GM12891 (cell line): ENCODE data around the gene INTS2.

Source experiments
- PAX5 ChIP-seq: IDR thresholded peaks from 2 replicates; pipeline ENCODE4 v1.6.1; 2011; ENCODE audit warnings: low read length, moderate library complexity, mild to moderate bottlenecking; ENCODE audit not compliant: insufficient read depth, severe bottlenecking
- POLR2A ChIP-seq: IDR thresholded peaks from 2 replicates; pipeline ENCODE4 v1.6.1; 2011; ENCODE audit warnings: low read depth, low read length, control low read depth
- POLR2AphosphoS5 ChIP-seq: IDR thresholded peaks from 2 replicates; pipeline ENCODE4 v1.6.1; 2011; ENCODE audit warnings: low read depth, low read length, control low read depth
- TAF1 ChIP-seq: IDR thresholded peaks from 2 replicates; pipeline ENCODE4 v1.6.1; 2011; ENCODE audit warnings: low read depth, low read length, control low read depth

- TF ChIP-seq POLR2A = no peak
- TF ChIP-seq POLR2AphosphoS5 = no peak
- TF ChIP-seq TAF1 = no peak
- no peak for TF ChIP-seq PAX5
Observed at GRCh38 chr17:61974115-61974514, 46.3 kb upstream of the INTS2 start.
